GM12891 (cell line): ENCODE results near the gene CHRNB1.

Experiments
- POLR2A ChIP-seq: IDR thresholded peaks from 2 replicates; pipeline ENCODE4 v1.6.1; 2011; ENCODE audit warnings: low read depth, low read length, control low read depth
- POLR2AphosphoS5 ChIP-seq: IDR thresholded peaks from 2 replicates; pipeline ENCODE4 v1.6.1; 2011; ENCODE audit warnings: low read depth, low read length, control low read depth
- TAF1 ChIP-seq: IDR thresholded peaks from 2 replicates; pipeline ENCODE4 v1.6.1; 2011; ENCODE audit warnings: low read depth, low read length, control low read depth

DNA sequence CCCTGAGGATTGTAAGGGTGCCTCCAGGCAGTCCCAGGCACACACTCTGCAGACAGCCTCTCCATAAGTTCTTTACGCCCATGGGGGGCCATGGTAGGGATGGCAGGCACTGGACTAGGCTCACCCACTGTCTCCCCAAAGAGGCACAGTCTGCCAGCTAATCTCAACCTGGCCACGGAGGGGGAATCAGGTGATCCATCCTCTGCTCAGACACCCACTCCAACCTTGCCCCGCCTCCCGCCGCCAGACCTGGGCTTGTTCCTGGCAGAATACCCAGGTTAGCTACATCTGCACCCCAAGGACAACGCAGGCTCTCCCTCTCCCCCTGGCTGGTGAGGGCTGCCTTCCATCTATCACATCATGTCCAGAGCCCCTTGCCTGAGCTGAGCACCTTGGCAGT lies 36.0 kb upstream of the CHRNB1 start:
- TF ChIP-seq POLR2A (no peak), POLR2AphosphoS5 (no peak), TAF1 (no peak)
